Osteocyte (in vitro differentiated cells): Measurements from ENCODE around the gene TOX2. TPM values are rescaled to one million over a fixed set of nuclear protein-coding genes. Genes with fewer than 3 reads are reported as not detected.

ENCODE experiments used
- DNase-seq: peaks from one replicate; pipeline ENCODE4 v3.0.0; 2021; ENCODE audit warnings: mixed read lengths; ENCODE audit not compliant: unreplicated experiment; ENCODE audit errors: extremely low spot score
- H3K27ac Mint-ChIP-seq: one replicate; pipeline ENCODE4 v1.8.0; 2021; ENCODE audit warnings: mild to moderate bottlenecking, mixed read lengths; ENCODE audit not compliant: unreplicated experiment
- H3K27me3 Mint-ChIP-seq: one replicate; pipeline ENCODE4 v1.8.0; 2021; ENCODE audit warnings: mixed read lengths; ENCODE audit not compliant: unreplicated experiment
- H3K36me3 Mint-ChIP-seq: one replicate; pipeline ENCODE4 v1.8.0; 2021; ENCODE audit warnings: mixed read lengths; ENCODE audit not compliant: unreplicated experiment
- H3K4me1 Mint-ChIP-seq: one replicate; pipeline ENCODE4 v1.8.0; 2021; ENCODE audit warnings: mixed read lengths; ENCODE audit not compliant: unreplicated experiment
- H3K4me3 Mint-ChIP-seq: one replicate; pipeline ENCODE4 v1.8.0; 2021; ENCODE audit warnings: mild to moderate bottlenecking, moderate library complexity, mixed read lengths; ENCODE audit not compliant: unreplicated experiment
- H3K9me3 Mint-ChIP-seq: one replicate; pipeline ENCODE4 v1.8.0; 2021; ENCODE audit warnings: mixed read lengths; ENCODE audit not compliant: unreplicated experiment
- CTCF ChIP-seq: fragments of 200-600 bp; sonication (generic); IDR thresholded peaks from 2 replicates; pipeline ENCODE4 v1.5.0; 2021; ENCODE audit warnings: antibody characterized with exemption, mild to moderate bottlenecking, moderate library complexity
- total RNA-seq: library from RNA; stranded (reverse); gene quantifications from 2 replicates; pipeline ENCODE4 v1.2.1, GENCODE V29; 2021

The TOX2 gene
- total RNA-seq, 1 donor from 2014 or later = not detected

DNA sequence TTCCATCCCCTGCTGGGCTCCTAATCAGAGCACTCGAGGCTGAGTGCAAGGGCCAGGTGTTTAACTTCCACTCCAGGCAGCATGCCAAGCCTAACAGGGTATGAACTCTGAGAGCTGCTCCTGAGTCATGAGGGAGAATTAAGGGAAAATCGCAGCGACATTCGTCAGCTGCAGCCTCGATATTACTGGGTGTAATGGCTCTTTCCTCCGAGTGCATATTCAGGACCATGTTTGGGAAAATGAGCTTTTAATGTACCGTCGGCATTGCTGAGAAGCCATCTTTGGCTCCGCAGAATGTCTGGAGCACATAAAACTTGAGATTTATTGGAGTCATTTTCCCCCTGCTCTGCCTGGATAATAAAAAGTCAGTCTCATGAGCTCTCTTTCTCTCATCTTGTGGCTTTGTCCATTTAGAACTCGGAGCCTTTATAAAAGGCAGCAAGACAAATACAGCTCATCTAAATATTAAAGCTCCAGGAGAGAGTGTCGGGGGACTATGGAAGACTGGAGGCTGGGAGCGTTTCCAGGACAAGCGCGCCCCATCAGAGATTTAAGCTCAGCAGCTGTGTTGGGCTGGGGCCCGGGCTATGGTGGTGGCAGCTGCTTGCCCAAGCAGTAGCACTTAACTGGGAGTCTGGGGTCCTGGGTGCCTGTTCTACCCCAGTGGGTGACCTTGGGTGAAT is 103.7 kb downstream of the TOX2 start:
- Mint-ChIP-seq H3K4me1 (peaks cover 7% of the 10 kb centered on the region), H3K4me3 (no peak overlapping the region)

GRCh38 chr20:44018942-44019637 is 104.4 kb downstream of the TOX2 start:
- TF ChIP-seq CTCF = no peak
- Mint-ChIP-seq H3K9me3 (no peaks in the 10 kb centered on the region), H3K27ac (no peak overlapping the region), H3K4me3 (no peak overlapping the region), H3K36me3 (no peaks in the 10 kb centered on the region), H3K4me1 (peaks cover 7% of the 10 kb centered on the region), H3K27me3 (peaks cover 48% of the 10 kb centered on the region)
- no peak for DNase-seq

More for the DNA sequence above, 103.7 kb downstream of the TOX2 start:
- Mint-ChIP-seq H3K27ac (no peak overlapping the region), H3K36me3 (no peaks in the 10 kb centered on the region), H3K9me3 (no peaks in the 10 kb centered on the region), H3K27me3 (peaks cover 41% of the 10 kb centered on the region)
- TF ChIP-seq CTCF = no peak
- no peak for DNase-seq

DNA sequence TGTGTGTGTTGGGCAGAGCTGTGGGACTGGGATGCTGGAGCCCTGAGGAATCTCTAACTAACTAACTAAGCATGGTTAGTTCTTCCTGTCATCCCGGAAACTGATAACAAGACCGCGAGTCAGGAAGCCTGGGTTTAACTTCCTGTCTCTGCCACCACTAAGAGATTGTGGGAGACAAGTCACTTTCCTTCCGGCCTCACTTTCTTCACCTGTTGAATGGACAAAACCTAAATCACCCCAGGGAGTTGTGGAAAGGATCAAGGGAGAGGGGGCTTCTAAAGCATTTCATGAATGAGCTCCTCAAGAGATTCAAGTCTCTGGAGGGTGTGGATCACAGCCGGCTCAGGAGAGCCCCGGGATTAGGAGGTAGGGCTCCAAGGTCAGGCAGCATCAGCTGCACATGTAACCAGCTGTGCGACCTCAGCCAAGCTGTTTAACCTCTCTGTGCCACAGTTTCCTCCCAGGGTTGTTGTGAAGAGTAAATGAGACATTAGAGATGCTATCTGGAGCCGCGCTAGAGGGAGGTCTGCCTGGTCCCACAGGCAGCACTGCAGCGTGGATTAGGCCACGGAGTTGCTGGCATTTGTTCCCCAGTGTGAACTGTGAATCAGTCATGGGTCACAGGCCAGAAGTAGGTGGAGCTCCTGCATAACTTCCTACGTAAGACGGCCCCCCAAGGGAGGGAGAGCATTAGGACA is 105.1 kb downstream of the TOX2 start:
- H3K9me3 Mint-ChIP-seq = no peaks in the 10 kb centered on the region
- H3K27me3 Mint-ChIP-seq = peaks cover 49% of the 10 kb centered on the region
- H3K27ac Mint-ChIP-seq = no peak overlapping the region
- H3K4me1 Mint-ChIP-seq = peaks cover 7% of the 10 kb centered on the region
- no peak for TF ChIP-seq CTCF
- H3K4me3 Mint-ChIP-seq = no peak overlapping the region
- no peaks in the 10 kb centered on the region for H3K36me3 Mint-ChIP-seq
- no peak for DNase-seq

DNA sequence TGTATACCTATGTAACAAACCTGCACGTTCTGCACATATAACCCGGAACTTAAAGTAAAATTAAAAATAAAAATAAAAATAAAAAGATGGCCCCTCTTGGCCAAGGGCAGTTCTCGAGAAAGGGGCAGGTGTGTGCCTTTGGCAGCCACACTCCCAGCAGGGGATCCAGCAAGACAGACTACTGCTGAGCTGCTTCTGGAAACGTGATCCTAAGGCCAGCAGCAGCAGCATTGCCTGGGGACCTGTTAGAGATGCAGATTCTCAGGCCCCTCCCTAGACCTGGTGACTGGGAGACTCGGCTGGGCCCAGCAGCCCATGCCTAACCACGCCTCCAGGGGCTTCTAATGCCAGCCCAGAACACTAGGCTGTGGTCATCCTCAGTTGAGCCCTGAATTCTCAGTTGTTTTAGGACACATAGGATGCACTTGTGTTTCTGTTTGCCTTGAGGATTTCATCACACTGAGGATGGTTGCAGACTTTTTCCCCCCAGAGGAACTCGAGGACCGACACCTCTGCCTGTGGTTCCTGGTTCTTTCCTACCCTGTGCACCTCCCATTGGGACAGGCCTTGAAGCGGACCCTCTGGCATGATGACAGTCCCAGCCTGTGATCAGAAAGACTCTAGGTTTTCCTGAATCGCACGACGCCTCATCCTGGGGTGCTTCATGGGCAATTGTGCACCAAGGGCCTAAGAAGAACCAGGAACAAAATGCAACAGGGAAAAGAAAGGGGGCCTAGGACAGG is 105.9 kb downstream of the TOX2 start:
- Mint-ChIP-seq H3K4me1 (peaks cover 7% of the 10 kb centered on the region), H3K27ac (no peak overlapping the region), H3K9me3 (no peaks in the 10 kb centered on the region), H3K4me3 (no peak overlapping the region), H3K27me3 (peaks cover 46% of the 10 kb centered on the region), H3K36me3 (no peaks in the 10 kb centered on the region)
- TF ChIP-seq CTCF = no peak
- no peak for DNase-seq
